ENCODE measurements around the gene TMEM221. TPM values are rescaled to one million over a fixed set of nuclear protein-coding genes. Genes with fewer than 3 reads are reported as not detected.

Gene TMEM221
- total RNA-seq, 2 donors from 2014 or later, result 3.5 to 4.8 TPM

DNA sequence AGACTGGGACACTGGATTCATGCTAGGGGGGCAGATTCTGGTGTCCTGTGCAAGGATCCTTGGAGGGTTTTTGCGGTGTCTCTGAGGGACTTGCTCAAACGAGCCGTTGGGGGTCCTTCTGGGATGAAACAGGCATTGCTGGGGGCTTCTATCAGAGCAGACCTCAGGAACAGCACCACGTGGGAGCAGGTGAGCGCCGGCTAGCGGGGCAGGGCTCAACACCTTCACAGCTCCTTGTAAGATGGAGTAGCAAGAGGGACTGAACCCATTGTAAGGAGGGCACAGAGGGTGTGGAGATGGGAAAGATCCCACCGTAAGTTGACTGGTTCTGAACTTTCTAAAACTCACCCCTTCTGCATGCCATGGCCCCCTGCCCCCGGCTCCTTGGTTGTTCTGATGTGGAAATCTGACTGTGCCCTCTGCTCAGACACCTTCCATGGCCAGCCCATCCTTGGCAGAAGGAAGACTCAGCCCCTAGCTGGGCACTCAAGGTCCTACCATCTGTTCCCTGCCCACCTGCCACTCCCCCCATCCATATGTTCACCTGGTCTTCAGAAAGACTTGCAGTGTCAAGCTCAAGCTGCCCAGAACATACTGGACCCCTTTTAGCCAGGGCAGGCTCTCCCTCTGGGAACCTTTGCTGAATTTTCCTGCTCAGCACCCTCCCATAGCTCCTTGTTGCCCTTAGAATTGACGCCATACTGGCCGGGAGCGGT, 23.1 kb upstream of the TMEM221 start:
- TF ChIP-seq, protein P1, sequence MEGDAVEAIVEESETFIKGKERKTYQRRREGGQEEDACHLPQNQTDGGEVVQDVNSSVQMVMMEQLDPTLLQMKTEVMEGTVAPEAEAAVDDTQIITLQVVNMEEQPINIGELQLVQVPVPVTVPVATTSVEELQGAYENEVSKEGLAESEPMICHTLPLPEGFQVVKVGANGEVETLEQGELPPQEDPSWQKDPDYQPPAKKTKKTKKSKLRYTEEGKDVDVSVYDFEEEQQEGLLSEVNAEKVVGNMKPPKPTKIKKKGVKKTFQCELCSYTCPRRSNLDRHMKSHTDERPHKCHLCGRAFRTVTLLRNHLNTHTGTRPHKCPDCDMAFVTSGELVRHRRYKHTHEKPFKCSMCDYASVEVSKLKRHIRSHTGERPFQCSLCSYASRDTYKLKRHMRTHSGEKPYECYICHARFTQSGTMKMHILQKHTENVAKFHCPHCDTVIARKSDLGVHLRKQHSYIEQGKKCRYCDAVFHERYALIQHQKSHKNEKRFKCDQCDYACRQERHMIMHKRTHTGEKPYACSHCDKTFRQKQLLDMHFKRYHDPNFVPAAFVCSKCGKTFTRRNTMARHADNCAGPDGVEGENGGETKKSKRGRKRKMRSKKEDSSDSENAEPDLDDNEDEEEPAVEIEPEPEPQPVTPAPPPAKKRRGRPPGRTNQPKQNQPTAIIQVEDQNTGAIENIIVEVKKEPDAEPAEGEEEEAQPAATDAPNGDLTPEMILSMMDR (conservative IDR thresholded peaks at IDR 0.05), result no peak
- H3K27ac Mint-ChIP-seq, result no peak overlapping the region
- H3K9ac ChIP-seq (ENCODE audit: extremely low read depth, low read length, poor library complexity, severe bottlenecking), result peak overlapping the region; percentile 38
- no peaks in the 10 kb centered on the region for H3K27me3 ChIP-seq (ENCODE audit: control insufficient read depth, insufficient read depth, low read length, poor library complexity, severe bottlenecking)
- no peak overlapping the region for H3K27ac ChIP-seq (ENCODE audit: low read depth, low read length)
- peaks cover 18% of the 10 kb centered on the region for H3K27me3 Mint-ChIP-seq (ENCODE audit: insufficient read depth)
- peaks cover 6% of the 10 kb centered on the region for H3K36me3 Mint-ChIP-seq (ENCODE audit: low read depth)
- H3K4me3 ChIP-seq (ENCODE audit: low read length), result peak overlapping the region; percentile 80
- no peaks in the 10 kb centered on the region for H3K9me3 Mint-ChIP-seq
- H3K4me1 Mint-ChIP-seq, result peaks cover 17% of the 10 kb centered on the region
- H3K9me3 ChIP-seq (ENCODE audit: control insufficient read depth, low read length), result no peaks in the 10 kb centered on the region
- H3K4me1 ChIP-seq (ENCODE audit: control insufficient read depth, insufficient read depth, low read length), result no peaks in the 10 kb centered on the region
- WGBS, 2 experiments (ENCODE audit: insufficient coverage in 1 of 2, insufficient read length in 1 of 2), result 58 to 63% methylated on average over 10 to 12 of the region's 12 CpGs
- H3K4me3 Mint-ChIP-seq, result peak overlapping the region; percentile 68
- DNase-seq, result peak; percentile 68
- no peaks in the 10 kb centered on the region for H3K36me3 ChIP-seq (ENCODE audit: control insufficient read depth, insufficient read depth, low read length)

DNA sequence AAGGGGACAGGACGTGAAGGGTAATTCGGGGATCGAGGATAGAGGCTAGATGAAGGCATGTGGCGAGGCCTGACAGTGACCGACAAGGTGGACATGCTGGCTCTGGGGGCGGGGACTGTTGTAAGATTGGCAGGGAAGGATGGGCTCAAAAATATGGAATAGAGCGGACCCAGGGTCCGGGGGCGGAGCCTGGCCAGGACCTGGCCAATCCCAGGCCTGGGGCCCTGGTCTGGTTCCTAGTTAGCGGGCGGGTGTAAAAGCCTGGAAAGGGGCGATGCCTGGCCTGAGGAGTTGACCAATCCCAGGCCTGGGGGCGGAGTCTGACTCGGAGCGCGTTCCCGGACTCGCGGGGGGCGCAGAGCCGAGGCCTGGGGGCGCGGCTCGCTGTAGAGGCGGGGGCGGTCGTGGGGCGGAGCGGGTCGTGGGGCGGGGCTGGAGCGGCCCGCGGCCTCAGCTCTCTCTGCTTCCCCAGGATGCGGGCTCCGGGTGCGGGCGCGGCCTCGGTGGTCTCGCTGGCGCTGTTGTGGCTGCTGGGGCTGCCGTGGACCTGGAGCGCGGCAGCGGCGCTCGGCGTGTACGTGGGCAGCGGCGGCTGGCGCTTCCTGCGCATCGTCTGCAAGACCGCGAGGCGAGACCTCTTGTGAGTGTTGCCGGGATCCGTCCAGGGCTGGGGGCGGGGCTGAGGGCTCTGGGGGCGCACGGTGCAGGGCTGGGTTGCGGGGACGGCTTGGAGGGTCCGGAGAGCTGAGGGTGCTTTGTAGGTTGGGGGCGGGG, 21.8 kb upstream of the TMEM221 start, which contains the start of gene SLC27A1:
TSS of gene SLC27A1 (plus strand) at position 457 of the 774 bp plus-strand sequence. CDS start at position 474, 17 bp downstream.
- TF ChIP-seq, protein P1 (conservative IDR thresholded peaks at IDR 0.05), result no peak
- Mint-ChIP-seq H3K9me3 (no peaks in the 10 kb centered on the region), H3K27ac (peak within 1 kb of the TSS; percentile 96), H3K36me3 (ENCODE audit: low read depth) (peaks cover 6% of the 10 kb centered on the region), H3K4me1 (peaks cover 21% of the 10 kb centered on the region), H3K27me3 (ENCODE audit: insufficient read depth) (peaks cover 18% of the 10 kb centered on the region), H3K4me3 (peak within 1 kb of the TSS; percentile 68)
- H3K4me3 ChIP-seq (ENCODE audit: low read length), result peak within 1 kb of the TSS; percentile 80
- DNase-seq, result peak; percentile 100
- WGBS, 2 experiments (ENCODE audit: insufficient coverage in 1 of 2, insufficient read length in 1 of 2), result 0% methylated on average over 21 to 65 of the region's 67 CpGs
- H3K36me3 ChIP-seq (ENCODE audit: control insufficient read depth, insufficient read depth, low read length), result no peaks in the 10 kb centered on the region
- H3K9me3 ChIP-seq (ENCODE audit: control insufficient read depth, low read length), result no peaks in the 10 kb centered on the region
- peak within 1 kb of the TSS; percentile 66 for H3K27ac ChIP-seq (ENCODE audit: low read depth, low read length)
- peak within 1 kb of the TSS; percentile 52 for H3K9ac ChIP-seq (ENCODE audit: extremely low read depth, low read length, poor library complexity, severe bottlenecking)
- H3K4me1 ChIP-seq (ENCODE audit: control insufficient read depth, insufficient read depth, low read length), result no peaks in the 10 kb centered on the region
- H3K27me3 ChIP-seq (ENCODE audit: control insufficient read depth, insufficient read depth, low read length, poor library complexity, severe bottlenecking), result no peaks in the 10 kb centered on the region

DNA sequence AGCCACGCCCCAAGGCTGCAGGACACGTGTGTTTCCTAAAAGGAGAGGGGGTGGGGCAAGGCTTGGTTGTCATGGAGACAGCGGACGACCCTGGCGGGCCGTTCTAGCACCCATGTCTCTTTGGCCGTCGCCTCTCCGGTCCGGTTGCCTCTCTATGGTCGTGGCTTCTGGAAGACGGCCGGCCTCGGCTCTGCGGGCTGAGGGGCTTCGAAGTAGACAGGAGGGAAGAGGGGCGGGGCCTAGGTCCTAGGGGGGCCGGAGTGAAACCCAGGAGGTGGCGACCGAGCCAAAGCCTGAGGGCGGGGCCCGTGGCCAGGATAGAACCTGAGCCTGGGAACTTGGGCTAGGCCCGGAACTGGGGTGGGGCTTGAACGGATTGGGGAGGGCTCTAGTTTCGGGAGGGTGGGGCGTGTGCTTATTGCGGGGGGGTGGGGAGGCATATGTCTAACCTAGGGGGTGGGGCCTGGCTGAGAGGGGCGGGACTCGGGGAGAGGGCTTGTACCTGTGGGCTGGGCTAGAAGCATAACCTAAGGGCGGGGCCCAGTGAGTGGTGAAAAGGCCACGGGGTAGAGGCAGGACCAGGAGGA, 21.1 kb upstream of the TMEM221 start:
- Histone ChIP-seq H3K27ac (ENCODE audit: low read depth, low read length) (no peak overlapping the region), H3K4me3 (ENCODE audit: low read length) (peak overlapping the region; percentile 80), H3K9me3 (ENCODE audit: control insufficient read depth, low read length) (no peaks in the 10 kb centered on the region), H3K4me1 (ENCODE audit: control insufficient read depth, insufficient read depth, low read length) (no peaks in the 10 kb centered on the region), H3K27me3 (ENCODE audit: control insufficient read depth, insufficient read depth, low read length, poor library complexity, severe bottlenecking) (no peaks in the 10 kb centered on the region), H3K36me3 (ENCODE audit: control insufficient read depth, insufficient read depth, low read length) (no peaks in the 10 kb centered on the region), H3K9ac (ENCODE audit: extremely low read depth, low read length, poor library complexity, severe bottlenecking) (peak overlapping the region; percentile 52)
- peak overlapping the region; percentile 68 for H3K4me3 Mint-ChIP-seq
- TF ChIP-seq, protein P1 (conservative IDR thresholded peaks at IDR 0.05), result no peak
- peaks cover 18% of the 10 kb centered on the region for H3K27me3 Mint-ChIP-seq (ENCODE audit: insufficient read depth)
- H3K4me1 Mint-ChIP-seq, result peaks cover 21% of the 10 kb centered on the region
- peaks cover 6% of the 10 kb centered on the region for H3K36me3 Mint-ChIP-seq (ENCODE audit: low read depth)
- no peaks in the 10 kb centered on the region for H3K9me3 Mint-ChIP-seq
- peak overlapping the region; percentile 96 for H3K27ac Mint-ChIP-seq
- peak; percentile 99 for DNase-seq
- WGBS, 2 experiments (ENCODE audit: insufficient coverage in 1 of 2, insufficient read length in 1 of 2), result 0% methylated on average over 2 to 31 of the region's 31 CpGs
